Fibroblast of peridontal ligament (primary cell): ENCODE data around the gene TUBG1.
"Not testable (repeated sequence)": the region's sequence is repeated elsewhere in the genome, so short reads cannot be mapped to it uniquely, and the experiment has no call there.

Experiments
- DNase-seq: peaks from one replicate; pipeline ENCODE4 v3.0.0-alpha.2; 2010; ENCODE audit errors: extremely low read depth

The TUBG1 gene

DNA sequence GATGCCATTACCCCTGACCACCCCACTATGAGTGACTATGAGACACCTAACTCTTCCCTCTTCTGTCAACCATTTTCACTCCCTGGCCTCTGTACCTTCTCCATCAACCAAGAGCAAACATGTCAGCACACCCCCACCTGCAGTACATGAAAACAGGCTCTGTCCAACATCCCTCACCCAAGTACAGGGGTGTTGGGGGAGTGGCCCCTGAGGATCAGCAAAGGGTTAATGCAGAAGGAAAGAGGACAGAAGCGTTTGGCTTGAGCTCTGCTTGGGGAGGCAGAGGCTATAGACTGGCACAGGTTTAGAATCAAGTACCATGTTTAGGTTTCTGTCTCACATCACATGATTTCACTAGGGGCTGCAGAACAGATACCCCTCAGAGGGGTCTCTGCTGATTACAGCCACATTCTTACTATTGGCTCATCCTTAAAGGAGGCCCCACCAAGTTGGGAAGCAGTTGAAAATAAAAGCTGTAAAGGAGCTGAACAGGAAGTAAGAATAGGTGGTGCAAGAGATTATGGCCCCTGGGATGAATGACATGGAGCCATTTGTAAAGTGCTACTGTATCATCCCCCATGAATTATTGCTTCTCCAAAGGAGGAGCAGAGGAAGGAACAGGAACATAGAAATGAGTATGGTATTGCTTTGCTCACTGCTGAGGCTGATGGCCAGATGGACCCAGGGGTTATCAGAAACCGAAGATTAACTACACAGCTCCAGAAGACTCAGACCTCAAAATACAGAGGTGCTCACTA lies 29.5 kb upstream of the TUBG1 start:
- no peak for DNase-seq

DNA sequence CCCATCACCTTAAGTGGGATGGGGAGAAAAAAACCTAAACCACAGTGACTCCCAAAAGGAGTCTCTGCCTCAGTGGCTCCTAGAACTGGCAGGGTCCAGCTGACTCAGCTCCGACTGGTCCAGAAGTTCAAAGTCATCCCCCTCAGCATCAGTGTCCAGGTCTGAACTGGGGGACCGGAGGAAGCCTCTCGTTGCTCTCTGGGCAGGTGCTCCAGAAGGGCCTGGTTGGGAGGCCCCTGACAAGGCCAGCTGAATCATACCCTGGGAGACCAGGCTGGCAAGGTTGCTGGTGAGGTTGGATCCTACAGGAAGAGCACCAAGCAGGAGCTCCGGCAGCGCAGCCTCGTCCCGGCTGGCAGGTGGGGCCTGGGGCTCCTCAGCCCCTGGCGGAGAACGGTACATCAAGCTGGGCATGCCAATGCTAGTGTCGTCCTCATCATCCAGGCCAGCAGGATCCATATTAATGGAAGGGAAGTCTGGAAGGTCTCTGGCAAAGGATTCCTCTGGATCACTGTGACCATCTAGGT lies 27.7 kb upstream of the TUBG1 start:
- DNase-seq = no peak

DNA sequence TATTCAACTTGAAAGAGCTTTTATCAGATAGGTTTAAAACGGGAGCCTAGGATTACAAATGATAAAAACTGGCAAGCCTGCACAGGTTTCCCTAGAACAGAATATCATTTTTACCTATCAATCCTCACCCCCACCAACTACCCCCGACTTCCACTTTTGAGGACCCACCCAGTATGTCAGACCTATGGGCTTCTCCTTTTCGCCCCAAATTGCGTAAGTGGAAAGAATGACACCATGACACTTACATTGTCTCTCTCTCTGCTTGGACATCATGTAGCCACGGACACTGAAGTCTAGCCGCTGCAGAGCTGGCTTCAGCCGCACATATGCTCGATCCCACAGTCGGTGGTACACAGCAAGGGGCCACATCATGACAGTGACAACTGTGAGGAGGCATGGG lies 24.6 kb upstream of the TUBG1 start:
- DNase-seq = no peak

DNA sequence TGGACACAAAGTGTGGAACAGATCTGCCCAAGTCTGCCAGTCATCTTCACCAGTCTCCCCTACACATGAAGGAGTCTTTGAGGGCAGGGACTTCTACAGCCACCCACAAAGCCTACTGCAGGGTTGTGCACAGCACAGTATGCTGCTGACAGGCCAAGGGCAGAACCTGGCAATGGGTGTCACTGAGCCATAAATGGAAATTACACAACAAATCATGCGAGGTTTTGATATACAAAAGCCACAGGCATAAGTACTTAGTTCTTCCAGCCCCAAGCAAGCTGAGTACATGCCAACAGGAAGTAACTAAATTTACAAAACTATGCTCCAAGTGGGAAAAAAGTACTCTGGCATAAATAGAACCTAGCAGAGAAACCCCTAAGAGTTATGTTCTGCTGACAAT lies 24.1 kb upstream of the TUBG1 start:
- DNase-seq = no peak

DNA sequence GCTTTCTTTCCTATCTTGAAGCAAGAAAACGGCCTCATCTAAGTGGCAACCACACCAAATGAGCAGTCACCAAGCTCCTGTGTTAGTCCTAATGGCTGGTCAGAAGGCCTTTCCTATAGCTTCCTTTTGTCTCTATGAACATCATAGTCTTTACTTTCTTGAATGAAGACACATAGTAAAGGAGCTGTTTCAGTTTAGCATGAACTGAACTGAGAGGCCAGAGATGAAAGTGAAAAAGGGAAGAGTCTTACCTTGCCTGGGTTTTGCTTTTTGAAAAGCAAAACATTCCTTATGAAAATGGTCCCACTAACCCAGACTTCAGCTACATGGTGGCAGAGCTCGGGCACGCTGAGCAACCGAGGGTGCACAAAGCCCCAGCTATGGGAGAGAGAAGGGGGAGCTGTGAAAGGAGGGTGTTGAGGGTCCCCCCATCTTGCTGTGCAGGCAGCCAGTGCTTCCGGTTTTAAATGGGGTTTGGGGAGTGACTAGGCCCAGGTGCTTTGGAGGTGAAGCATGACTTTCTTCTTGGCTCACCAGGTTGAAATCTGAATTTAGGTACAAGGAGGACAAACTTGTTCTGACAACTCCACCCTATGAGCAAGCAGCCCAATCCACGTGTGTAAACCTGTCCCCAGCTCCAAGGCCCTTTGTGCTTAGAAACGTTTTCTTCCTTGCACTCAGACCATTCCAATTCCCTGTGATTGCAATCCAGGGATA lies 22.8 kb upstream of the TUBG1 start:
- DNase-seq = no peak

DNA sequence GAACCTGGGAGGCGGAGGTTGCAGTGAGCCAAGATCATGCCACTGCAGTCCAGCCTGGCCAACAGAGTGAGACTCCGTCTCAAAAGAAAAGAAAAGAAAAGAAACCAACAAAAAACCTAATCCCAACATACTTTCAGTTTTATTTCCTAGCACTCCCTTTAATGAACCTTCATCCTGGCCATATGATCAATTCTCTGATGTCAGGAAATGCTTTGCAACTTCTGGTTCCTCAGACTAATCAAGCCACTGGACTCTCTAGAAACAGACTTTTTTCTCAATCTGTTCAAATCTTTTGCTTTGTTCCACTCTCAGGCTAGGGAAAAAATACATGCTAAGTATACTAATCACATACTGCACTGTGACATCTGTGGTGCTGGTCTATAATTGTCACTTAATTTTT lies 18.6 kb upstream of the TUBG1 start:
- DNase-seq = no peak

DNA sequence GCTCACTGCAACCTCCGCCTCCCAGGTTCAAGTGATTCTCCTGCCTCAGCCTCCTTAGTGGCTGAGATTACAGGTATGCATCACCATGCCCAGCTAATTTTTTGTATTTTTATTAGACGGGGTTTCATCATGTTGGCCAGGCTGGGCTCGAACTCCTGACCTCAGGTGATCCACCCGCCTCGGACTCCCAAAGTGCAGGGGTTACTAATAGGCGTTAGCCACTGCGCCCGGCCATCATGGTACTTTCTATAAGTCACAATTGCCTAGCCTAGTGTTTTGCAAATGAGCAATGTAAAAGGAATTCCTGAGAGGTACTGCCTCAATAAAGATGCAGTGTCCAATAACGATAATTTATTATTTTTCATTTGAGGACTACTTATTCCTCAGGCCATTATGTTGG lies 18.1 kb upstream of the TUBG1 start:
- DNase-seq = no peak

DNA sequence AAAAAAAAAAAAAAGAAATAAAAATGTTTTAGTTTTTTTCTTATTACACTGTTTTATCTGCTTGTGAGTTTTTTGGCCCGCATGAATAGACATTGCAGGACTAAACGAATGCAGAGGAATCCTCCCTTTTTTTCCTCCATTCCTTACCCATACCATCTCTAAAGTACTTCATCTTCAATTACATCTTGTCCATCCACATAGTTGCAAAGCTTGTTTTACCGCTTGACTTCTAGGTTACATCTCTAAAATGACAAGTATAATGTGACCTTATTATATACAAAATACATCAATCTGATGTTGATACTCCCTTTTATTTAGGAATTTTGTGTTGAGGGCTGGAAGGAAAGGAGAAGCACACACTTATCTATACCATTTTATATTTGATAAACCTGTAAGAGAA lies 13.1 kb upstream of the TUBG1 start:
- DNase-seq = no peak

DNA sequence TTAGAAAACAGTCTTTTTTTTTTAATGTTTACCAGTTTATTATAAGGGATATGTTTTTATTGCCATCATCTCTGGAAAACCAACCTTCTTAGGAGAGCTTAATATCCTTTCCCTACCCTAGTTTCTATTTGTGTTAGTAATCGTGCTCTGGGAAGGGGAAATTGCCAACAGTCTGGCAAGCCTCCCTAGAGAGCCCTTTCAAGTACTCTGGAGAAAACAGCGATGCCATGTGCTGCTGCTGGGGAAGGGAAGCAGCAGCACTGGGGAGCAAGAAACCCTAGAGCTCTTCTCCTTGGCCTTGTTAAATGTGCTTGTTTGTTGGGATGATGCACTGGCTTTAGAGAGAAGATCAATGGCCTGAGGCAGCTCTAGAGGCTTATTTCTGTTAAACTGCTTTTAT lies 10.6 kb upstream of the TUBG1 start:
- DNase-seq = peak; percentile 47

DNA sequence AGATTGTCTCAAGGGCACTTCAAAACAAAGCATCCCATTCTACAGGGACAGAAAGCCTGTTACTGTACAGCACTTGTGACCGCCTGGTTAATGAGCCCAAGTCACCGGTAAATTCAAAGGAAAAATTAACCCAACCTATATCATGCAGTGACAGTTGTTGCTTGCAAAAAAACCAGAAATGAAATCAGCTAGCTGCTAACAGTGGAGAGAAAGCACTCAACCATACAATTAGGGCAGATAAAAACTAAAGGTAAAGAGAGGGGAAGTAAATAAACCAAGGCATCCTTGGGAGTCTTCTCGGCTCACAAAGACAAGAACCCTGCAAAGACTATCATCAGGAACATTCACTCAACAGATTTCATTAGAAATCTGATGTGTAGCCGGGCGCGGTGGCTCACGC lies 6.2 kb upstream of the TUBG1 start:
- DNase-seq = no peak

DNA sequence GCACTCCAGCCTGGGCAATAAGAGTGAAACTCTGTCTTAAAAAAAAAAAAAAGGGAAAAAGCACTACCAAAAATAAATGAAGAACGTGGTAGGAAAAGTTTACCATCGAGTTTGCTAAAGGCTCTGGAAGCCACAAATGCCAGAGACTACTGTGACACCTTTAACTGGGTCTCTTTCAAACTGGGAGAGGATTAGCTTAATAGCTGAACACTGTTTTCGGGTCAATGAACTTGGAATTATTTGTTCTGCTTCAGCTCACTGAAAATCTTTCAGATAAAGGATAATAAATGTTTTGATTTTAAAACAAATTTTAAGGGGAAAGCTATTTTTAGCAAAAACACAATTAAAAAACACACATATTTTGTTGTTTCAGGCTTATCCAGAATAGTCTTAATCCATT lies 1.7 kb upstream of the TUBG1 start:
- no peak for DNase-seq

DNA sequence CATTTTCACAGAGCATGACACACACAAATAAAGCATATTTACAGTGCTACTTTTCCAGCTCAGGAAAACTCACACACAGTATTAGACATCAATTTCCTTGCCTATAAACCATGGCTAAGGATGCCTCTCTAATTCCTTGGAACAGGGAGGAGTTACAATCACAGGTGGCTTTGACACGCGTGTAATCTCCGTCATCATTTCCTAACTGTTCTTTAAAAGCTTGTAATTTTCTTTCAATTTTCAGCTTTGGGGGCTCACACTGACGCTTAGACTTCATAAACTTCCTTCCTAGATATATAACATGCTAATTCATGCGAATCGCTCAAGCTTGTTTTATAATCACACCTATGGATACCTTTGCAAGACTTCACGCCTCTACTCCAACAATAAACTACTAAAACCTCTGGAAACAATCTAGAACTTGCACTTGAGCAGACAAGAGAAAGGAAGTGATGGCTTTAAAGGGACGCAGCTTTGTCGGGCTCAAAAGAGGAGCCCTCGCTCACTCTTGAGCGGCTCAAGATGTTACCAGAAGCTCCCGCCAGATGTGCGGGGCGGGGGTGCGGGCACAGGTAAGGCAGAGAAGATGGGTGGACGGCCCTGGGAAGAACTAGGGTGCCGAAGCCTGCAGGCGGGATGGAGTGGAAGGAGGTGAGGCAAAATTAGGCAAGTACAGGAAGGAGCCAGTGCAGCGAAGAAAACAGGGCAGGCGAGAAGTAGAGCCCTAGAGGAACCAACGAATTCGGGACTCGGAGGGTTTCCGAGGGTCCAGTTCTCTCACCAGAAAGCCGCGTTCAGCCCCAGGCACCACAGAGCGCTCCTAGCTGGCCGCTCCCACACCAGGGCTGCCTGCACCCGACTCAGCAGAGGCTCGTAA lies 940 bp upstream of the TUBG1 start:
- DNase-seq = no peak

DNA sequence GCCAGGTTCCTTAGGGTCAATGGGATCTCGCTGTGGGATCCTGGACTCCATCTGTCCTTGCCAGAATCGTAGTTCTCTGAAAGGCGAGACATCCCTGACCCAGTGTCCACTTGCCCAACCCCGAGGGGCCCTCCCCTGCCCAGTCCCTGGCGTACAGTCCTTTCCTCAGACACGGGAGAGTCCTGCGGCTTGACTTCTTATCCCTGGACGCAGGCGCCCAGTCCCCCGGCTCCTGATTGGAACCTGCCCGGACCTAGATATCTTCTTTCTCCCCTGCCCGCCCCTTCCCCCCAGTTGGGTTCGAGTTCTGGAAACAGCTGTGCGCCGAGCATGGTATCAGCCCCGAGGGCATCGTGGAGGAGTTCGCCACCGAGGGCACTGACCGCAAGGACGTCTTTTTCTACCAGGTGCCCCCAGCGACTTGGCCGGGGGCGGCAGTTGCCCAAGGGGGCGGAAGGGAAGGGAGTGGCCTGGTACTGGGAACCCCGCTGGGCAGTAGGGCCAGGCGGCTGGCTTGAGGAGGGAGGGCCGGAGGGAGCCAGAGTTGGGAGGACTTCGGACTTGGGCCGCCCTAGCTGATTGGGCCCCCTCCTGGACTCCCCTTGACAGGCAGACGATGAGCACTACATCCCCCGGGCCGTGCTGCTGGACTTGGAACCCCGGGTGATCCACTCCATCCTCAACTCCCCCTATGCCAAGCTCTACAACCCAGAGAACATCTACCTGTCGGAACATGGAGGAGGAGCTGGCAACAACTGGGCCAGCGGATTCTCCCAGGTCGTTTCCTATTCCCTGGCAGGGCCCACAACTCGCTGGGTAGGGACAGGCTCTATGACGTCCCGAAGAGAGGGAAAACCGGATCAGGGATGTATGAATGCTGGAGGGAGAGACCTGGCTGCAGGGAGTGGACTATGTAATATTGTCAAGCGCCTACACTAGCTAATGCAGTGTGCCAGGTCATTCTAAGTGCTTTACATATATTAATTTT lies 625 bp downstream of the TUBG1 start:
- not testable (repeated sequence) for DNase-seq

DNA sequence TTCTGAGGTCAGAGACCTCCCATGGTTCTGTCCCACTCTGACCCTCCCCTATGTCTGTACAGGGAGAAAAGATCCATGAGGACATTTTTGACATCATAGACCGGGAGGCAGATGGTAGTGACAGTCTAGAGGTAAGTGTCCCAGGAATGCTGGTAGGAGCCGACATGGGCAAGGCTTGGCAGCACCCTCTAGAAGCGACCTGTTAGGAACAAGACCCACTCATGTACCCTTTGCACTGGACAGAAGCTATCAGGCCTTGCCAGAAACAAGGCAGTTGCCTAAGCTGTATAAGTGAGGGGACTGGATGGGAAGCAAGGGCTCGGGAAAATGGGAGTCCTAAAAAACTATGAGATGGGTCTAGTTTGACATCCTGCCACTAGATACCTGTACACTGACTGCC lies 2.5 kb downstream of the TUBG1 start:
- no peak for DNase-seq

DNA sequence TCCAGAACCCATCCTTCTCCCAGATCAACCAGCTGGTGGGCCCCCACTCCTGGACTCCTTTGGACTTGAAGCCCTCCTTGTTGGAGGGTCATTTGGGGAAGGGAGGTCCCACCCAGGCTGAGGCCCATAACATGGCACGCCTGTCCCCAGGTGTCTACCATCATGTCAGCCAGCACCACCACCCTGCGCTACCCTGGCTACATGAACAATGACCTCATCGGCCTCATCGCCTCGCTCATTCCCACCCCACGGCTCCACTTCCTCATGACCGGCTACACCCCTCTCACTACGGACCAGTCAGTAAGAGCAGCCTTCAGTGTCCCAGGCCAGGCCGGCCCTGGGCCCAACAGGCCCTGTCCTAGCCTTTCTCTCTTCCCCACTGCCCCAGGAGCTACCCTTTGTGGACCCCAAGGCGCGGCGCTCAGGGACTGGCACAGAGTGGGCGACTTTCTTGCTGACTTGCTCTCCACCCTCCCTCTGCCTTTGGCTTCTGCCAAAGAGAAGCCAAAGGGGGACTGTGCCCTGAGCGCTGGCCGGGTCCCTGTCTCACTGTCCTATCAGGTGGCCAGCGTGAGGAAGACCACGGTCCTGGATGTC lies 4.3 kb downstream of the TUBG1 start:
- DNase-seq = no peak

DNA sequence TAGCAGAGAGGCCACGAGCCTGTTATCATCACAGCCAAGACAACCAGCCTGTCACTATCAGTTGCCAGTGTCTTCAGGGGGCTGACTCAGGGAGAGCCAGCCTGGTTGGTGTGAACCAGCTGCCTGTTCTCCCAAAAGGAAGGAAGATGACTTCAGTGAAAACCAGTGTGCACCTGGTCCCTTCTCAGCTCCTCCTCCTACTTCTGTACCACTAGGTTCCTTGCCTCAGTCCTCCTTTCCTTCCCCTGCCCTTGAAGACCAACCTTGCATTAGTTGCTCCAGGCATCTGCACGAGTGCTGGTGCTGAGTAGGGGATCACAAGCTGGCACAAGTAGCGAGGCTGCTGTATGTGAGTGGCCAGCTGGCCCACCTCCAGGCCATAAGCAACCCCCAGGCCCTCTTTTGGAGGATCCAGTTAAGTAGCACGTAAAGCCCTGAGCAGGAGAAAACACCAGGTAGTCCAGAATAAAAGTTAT lies 8.5 kb downstream of the TUBG1 start:
- DNase-seq = no peak

DNA sequence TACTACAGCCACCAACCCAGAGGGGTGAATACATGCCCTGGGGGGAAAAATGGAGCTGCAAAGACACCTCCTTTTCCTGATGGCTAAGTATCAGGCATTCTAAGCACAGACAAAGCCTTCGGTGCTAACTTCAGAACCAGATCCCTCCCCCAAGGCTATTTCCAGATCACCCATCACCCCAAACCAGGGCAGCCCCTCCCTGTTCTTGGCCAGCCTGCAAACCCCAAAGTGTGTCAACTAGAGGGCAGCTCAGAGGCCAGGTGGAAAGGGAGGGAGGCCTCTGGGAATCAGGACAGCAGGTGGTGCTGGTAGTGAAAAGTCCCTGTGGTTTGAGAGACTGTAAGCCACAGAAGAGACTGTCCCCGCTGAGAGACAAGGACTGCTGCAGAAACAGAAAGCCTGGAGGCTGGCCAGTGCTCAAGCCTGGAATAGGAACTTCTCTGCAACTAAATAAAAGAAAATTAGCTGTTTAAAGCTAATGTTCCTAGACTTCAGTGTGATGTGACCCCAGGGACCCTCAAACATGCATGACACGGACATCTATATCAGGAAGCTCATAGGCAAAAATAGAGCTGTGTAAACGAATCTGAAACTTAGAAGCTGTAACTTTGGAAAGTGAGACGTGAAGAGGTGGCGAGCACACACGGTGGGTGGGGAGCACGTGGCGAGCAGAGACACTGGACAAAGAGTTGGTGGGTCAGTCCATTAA lies 9.1 kb downstream of the TUBG1 start:
- DNase-seq = no peak

DNA sequence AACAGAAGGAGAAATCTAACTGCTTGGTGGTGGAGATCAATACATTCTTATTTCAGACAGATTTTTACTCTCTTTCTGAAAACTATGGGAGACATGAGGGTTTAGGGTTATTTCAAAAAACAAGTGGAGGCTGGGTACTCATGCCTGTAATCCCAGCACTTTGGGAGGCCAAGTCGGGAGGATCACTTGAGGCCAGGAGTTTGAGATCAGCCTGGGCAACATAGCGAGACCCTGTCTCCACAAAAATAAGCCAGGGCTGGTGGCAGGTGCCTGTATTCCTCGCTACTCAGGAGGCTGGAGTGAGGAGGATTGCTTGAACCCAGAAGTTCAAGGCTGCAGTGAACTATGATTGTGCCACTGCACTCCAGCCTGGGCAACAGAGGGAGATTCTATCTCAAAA lies 12.5 kb downstream of the TUBG1 start:
- DNase-seq = not testable (repeated sequence)

DNA sequence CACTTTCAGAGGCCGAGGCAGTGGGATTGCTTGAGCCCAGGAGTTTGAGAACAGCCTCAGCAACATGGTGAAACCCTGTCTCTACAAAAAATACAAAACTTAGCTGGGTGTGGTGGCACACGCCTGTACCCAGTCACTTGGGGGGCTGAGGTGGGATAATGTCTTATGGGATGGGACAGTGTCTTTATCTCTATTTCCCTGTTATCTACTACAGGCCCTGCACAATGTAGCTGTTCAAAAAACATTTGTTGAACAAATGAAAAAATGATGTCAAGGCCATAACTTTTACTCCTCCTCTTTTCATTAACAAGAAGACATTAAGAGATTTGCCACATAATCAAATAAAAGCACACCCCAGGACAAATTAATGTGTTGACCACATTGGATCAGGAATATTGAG lies 13.8 kb downstream of the TUBG1 start:
- no peak for DNase-seq
